GM23248 (cell line): ENCODE measurements around the gene JMJD6.

Source experiments
- EZH2 ChIP-seq: fragments of 200-600 bp; sonication (generic); IDR thresholded peaks from 2 replicates; pipeline ENCODE4 v1.6.1; 2018; ENCODE audit warnings: antibody characterized with exemption, mild to moderate bottlenecking; ENCODE audit not compliant: insufficient read depth, poor library complexity, severe bottlenecking
- EZH2phosphoT487 ChIP-seq: fragments of 200-600 bp; sonication (generic); IDR thresholded peaks from 2 replicates; pipeline ENCODE4 v1.6.1; 2018; ENCODE audit warnings: antibody characterized with exemption, moderate library complexity, mild to moderate bottlenecking, low read depth; ENCODE audit not compliant: insufficient read depth

DNA sequence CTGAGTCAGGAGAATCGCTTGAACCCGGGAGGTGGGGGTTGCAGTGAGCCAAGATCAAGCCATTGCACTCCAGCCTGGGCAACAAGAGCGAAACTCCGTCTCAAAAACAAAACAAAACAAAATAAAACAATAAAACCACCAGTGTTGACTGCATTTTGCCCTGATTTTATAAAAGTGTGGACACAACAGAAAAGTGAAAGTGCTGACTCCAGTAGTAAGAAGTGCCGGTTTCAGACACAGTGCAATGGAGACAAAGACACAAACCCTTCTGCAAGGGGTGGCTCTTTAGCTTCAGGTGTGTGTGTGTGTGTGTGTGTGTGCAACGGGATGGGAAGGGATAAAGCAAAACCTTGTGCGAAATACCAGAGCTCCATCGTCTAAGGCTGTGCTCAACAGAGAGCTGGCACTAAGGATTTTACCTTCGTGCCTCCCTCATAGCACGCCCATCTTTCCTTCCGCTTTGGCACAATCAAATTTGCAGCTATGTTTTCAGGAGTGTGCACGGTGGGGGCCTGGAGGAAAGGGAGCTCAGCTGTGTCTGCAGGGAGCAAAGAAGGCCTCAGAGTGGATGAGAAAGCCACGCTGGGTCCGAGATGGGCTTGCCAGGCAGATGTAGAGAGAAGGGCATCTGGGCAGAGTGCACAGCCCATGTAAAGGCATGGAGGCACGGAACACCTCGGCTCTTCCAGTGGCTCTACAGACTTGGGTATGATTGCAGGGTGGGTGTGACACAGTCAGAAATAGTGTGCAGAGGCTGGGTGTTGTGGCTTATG, 31.2 kb downstream of the JMJD6 start:
- TF ChIP-seq EZH2phosphoT487 (no peak), EZH2 (no peak)
